Fibroblast of lung (primary cell): ENCODE data around the gene ALDOB. TPM values are rescaled to one million over a fixed set of nuclear protein-coding genes. Genes with fewer than 3 reads are reported as not detected.

Experiments used
- DNase-seq, 2 donors: peaks; one replicate each; pipeline versions ENCODE4 v3.0.0 to v3.0.0-alpha.2; 2010; ENCODE audit warnings: low read depth in 2 of 2
- H2AFZ ChIP-seq: 2 replicates; pipeline ENCODE4 v1.5.1; 2012; ENCODE audit warnings: low read length, control low read depth, inconsistent platforms
- H3K27ac ChIP-seq: 2 replicates; pipeline ENCODE4 v1.5.1; 2011; ENCODE audit warnings: low read length, control low read depth; ENCODE audit not compliant: insufficient read depth
- H3K27me3 ChIP-seq: 2 replicates; pipeline ENCODE4 v1.5.1; 2011; ENCODE audit warnings: mild to moderate bottlenecking, low read length; ENCODE audit not compliant: control insufficient read depth, insufficient read depth
- H3K36me3 ChIP-seq: 2 replicates; pipeline ENCODE4 v1.5.1; 2011; ENCODE audit warnings: low read length; ENCODE audit not compliant: control insufficient read depth, insufficient read depth
- H3K4me1 ChIP-seq: 2 replicates; pipeline ENCODE4 v1.5.1; 2011; ENCODE audit warnings: low read length; ENCODE audit not compliant: control insufficient read depth, insufficient read depth; ENCODE audit errors: extremely low read depth
- H3K4me2 ChIP-seq: 2 replicates; pipeline ENCODE4 v1.5.1; 2011; ENCODE audit warnings: low read length, control low read depth; ENCODE audit not compliant: insufficient read depth; ENCODE audit errors: extremely low read depth
- H3K4me3 ChIP-seq, 4 experiments: fragments of 200-600 bp in 1 of 4; sonication (generic) in 1 of 4; replicated peaks in 1 of 4; 2 replicates each; pipeline ENCODE4 v1.5.1; 2011 to 2016; ENCODE audit warnings: low read length in 4 of 4, low read depth in 3 of 4, mild to moderate bottlenecking in 3 of 4, control low read depth in 2 of 4, inconsistent platforms in 1 of 4, mixed read lengths in 1 of 4; ENCODE audit not compliant: insufficient read depth in 1 of 4; ENCODE audit errors: control extremely low read depth in 1 of 4
- H3K79me2 ChIP-seq: 2 replicates; pipeline ENCODE4 v1.5.1; 2012; ENCODE audit warnings: mild to moderate bottlenecking, low read length, inconsistent platforms; ENCODE audit not compliant: control insufficient read depth, insufficient read depth
- H3K9ac ChIP-seq: 2 replicates; pipeline ENCODE4 v1.5.1; 2011; ENCODE audit warnings: mild to moderate bottlenecking, low read length, control low read depth; ENCODE audit not compliant: insufficient read depth
- H3K9me3 ChIP-seq: 2 replicates; pipeline ENCODE4 v1.5.1; 2012; ENCODE audit warnings: low read depth, low read length; ENCODE audit not compliant: control insufficient read depth, insufficient read depth
- H4K20me1 ChIP-seq: 2 replicates; pipeline ENCODE4 v1.5.1; 2011; ENCODE audit warnings: low read length; ENCODE audit not compliant: control insufficient read depth, insufficient read depth; ENCODE audit errors: extremely low read depth
- CTCF ChIP-seq, 2 donors: IDR thresholded peaks in 1 of 2; conservative IDR thresholded peaks in 1 of 2; 1 replicate in 1 of 2; 2 replicates in 1 of 2; pipeline ENCODE4 v1.5.1; 2011 to 2012; ENCODE audit warnings: low read length in 2 of 2, control low read depth in 1 of 2, inconsistent platforms in 1 of 2, low read depth in 1 of 2, mild to moderate bottlenecking in 1 of 2
- EZH2 ChIP-seq: IDR thresholded peaks from 2 replicates; pipeline ENCODE4 v1.5.1; 2012; ENCODE audit warnings: low read length, control low read depth, mild to moderate bottlenecking; ENCODE audit errors: missing control alignments
- polyA plus RNA-seq, 2 donors: library from polyadenylated mRNA; depleted of rRNA in 1 of 2; stranded (reverse) in 1 of 2; unstranded in 1 of 2; fragments of >200 nt; gene quantifications; 2 replicates each; pipeline ENCODE4 v1.2.1, GENCODE V29; 2011 to 2012; ENCODE audit warnings: missing spikeins in 1 of 2
- total RNA-seq: library from RNA; depleted of rRNA; stranded (reverse); fragments of >200 nt; gene quantifications from 2 replicates; pipeline ENCODE4 v1.2.1, GENCODE V29; 2014

ALDOB gene
- total and polyA plus RNA-seq, 2 donors (not counting 1 experiment from before 2014, with no cell fraction given) = not detected

- H3K27ac ChIP-seq = no peak overlapping the region
- H3K79me2 ChIP-seq = no peaks in the 10 kb centered on the region
- no peaks in the 10 kb centered on the region for H4K20me1 ChIP-seq
- no peaks in the 10 kb centered on the region for H3K4me1 ChIP-seq
- no peaks in the 10 kb centered on the region for H3K9me3 ChIP-seq
- H3K27me3 ChIP-seq = no peaks in the 10 kb centered on the region
- TF ChIP-seq CTCF (conservative IDR thresholded peaks at IDR 0.05 in 1 of 2, IDR thresholded peaks at IDR 0.05 in 1 of 2; ENCODE audit: low read depth in 1 of 2, low read length in 2 of 2) (no peak), EZH2 (no peak)
- H2AFZ ChIP-seq = no peak overlapping the region
- H3K9ac ChIP-seq = no peak overlapping the region
- H3K4me2 ChIP-seq = no peak overlapping the region
- DNase-seq = peak in 1 of 2 donors; percentile 26
- peak overlapping the region in 2 of 4 experiments; percentile 1 to 29 for H3K4me3 ChIP-seq
- no peaks in the 10 kb centered on the region for H3K36me3 ChIP-seq
Observed at GRCh38 chr9:101445353-101446029, 9.9 kb upstream of the ALDOB start.

GRCh38 chr9:101443364-101443771, 7.8 kb upstream of the ALDOB start:
- Histone ChIP-seq H3K4me2 (no peak overlapping the region), H3K4me1 (no peaks in the 10 kb centered on the region), H4K20me1 (no peaks in the 10 kb centered on the region), H3K9me3 (no peaks in the 10 kb centered on the region), H2AFZ (no peak overlapping the region), H3K79me2 (no peaks in the 10 kb centered on the region), H3K27ac (no peak overlapping the region), H3K4me3 (no peak overlapping the region), H3K27me3 (no peaks in the 10 kb centered on the region), H3K36me3 (no peaks in the 10 kb centered on the region), H3K9ac (no peak overlapping the region)
- TF ChIP-seq CTCF (conservative IDR thresholded peaks at IDR 0.05 in 1 of 2, IDR thresholded peaks at IDR 0.05 in 1 of 2; ENCODE audit: low read depth in 1 of 2, low read length in 2 of 2) (no peak), EZH2 (no peak)
- no peak for DNase-seq

GRCh38 chr9:101442736-101443135, 7.2 kb upstream of the ALDOB start:
- H3K27me3 ChIP-seq = no peaks in the 10 kb centered on the region
- no peaks in the 10 kb centered on the region for H3K4me1 ChIP-seq
- no peak overlapping the region for H3K9ac ChIP-seq
- TF ChIP-seq CTCF (conservative IDR thresholded peaks at IDR 0.05 in 1 of 2, IDR thresholded peaks at IDR 0.05 in 1 of 2; ENCODE audit: low read depth in 1 of 2, low read length in 2 of 2) = no peak
- TF ChIP-seq EZH2 = no peak
- H4K20me1 ChIP-seq = no peaks in the 10 kb centered on the region
- H3K4me3 ChIP-seq = no peak overlapping the region
- H3K27ac ChIP-seq = no peak overlapping the region
- H3K36me3 ChIP-seq = no peaks in the 10 kb centered on the region
- H3K4me2 ChIP-seq = no peak overlapping the region
- no peaks in the 10 kb centered on the region for H3K79me2 ChIP-seq
- DNase-seq = no peak
- H2AFZ ChIP-seq = no peak overlapping the region
- no peaks in the 10 kb centered on the region for H3K9me3 ChIP-seq
